Measurements from ENCODE around the gene SH3BP5.

DNA sequence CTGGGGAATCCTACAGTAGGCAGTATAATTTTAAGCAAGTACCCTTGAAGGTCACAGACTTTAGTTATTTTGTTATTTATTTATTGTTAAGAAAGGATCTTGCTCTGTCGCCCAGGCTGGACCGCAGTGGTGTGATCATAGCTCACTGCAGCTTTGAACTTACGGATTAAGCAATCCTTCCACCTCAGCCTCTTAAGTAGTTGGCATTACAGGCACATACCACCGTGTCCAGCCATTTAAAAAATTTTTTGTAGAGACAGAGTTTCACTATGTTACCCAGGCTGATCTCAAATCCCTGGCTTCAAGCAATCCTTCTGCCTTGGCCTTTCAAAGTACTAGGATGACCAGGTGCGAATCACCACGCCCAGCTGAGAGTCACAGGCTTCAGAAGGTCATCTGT is 22.1 kb upstream of the SH3BP5 start:
- TF ChIP-seq POLR2A (IDR thresholded peaks at IDR 0.05; ENCODE audit: low read depth, low read length) (no peak), TAF1 (IDR thresholded peaks at IDR 0.05; ENCODE audit: low read depth, low read length) (no peak)
